ENCODE data around the gene BNIP1.

- TF ChIP-seq POLR2A (IDR thresholded peaks at IDR 0.05) (no peak), EP300 (IDR thresholded peaks at IDR 0.05) (no peak)
- TF ChIP-seq, protein P1, sequence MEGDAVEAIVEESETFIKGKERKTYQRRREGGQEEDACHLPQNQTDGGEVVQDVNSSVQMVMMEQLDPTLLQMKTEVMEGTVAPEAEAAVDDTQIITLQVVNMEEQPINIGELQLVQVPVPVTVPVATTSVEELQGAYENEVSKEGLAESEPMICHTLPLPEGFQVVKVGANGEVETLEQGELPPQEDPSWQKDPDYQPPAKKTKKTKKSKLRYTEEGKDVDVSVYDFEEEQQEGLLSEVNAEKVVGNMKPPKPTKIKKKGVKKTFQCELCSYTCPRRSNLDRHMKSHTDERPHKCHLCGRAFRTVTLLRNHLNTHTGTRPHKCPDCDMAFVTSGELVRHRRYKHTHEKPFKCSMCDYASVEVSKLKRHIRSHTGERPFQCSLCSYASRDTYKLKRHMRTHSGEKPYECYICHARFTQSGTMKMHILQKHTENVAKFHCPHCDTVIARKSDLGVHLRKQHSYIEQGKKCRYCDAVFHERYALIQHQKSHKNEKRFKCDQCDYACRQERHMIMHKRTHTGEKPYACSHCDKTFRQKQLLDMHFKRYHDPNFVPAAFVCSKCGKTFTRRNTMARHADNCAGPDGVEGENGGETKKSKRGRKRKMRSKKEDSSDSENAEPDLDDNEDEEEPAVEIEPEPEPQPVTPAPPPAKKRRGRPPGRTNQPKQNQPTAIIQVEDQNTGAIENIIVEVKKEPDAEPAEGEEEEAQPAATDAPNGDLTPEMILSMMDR (IDR thresholded peaks at IDR 0.05) = no peak
Observed at GRCh38 chr5:173196133-173196952, 52.0 kb downstream of the BNIP1 start.

Measured in ovary (tissue), 3 donors.